ENCODE data around the gene SEC11A.

Gene SEC11A

DNA sequence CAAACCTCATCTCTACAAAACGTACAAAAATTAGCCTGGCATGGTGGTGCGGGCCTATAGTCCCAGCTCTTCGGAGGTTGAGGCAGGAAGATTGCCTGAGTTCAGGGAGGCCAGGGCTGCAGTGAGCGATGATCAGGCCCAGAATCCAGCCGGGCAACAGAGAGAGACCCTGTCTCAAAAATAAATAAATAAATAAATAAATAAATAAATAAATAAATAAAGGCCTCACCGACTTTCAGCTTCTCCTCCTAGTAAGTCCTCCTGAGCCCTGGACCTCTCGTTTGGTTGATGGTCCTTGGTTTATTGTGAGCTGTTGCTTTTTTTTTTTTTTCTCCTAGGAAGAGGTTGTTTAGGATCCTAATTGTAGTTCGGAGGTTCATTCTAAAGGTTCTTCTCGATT, 86.9 kb downstream of the SEC11A start:
- TF ChIP-seq, protein P1, sequence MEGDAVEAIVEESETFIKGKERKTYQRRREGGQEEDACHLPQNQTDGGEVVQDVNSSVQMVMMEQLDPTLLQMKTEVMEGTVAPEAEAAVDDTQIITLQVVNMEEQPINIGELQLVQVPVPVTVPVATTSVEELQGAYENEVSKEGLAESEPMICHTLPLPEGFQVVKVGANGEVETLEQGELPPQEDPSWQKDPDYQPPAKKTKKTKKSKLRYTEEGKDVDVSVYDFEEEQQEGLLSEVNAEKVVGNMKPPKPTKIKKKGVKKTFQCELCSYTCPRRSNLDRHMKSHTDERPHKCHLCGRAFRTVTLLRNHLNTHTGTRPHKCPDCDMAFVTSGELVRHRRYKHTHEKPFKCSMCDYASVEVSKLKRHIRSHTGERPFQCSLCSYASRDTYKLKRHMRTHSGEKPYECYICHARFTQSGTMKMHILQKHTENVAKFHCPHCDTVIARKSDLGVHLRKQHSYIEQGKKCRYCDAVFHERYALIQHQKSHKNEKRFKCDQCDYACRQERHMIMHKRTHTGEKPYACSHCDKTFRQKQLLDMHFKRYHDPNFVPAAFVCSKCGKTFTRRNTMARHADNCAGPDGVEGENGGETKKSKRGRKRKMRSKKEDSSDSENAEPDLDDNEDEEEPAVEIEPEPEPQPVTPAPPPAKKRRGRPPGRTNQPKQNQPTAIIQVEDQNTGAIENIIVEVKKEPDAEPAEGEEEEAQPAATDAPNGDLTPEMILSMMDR (IDR thresholded peaks at IDR 0.05; ENCODE audit: insufficient read depth, low read depth, low read length, missing control alignments) = no peak
- H3K4me3 ChIP-seq (ENCODE audit: low read length) = no peak overlapping the region
- no peak for DNase-seq (ENCODE audit: low read depth)

GRCh38 chr15:84625123-84625522, 90.8 kb downstream of the SEC11A start:
- no peak for DNase-seq (ENCODE audit: low read depth)
- TF ChIP-seq, protein P1 (IDR thresholded peaks at IDR 0.05; ENCODE audit: insufficient read depth, low read depth, low read length, missing control alignments) = no peak
- no peak overlapping the region for H3K4me3 ChIP-seq (ENCODE audit: low read length)

GRCh38 chr15:84624359-84624758, 91.6 kb downstream of the SEC11A start:
- DNase-seq (ENCODE audit: low read depth) = no peak
- TF ChIP-seq, protein P1 (IDR thresholded peaks at IDR 0.05; ENCODE audit: insufficient read depth, low read depth, low read length, missing control alignments) = no peak
- H3K4me3 ChIP-seq (ENCODE audit: low read length) = no peak overlapping the region

DNA sequence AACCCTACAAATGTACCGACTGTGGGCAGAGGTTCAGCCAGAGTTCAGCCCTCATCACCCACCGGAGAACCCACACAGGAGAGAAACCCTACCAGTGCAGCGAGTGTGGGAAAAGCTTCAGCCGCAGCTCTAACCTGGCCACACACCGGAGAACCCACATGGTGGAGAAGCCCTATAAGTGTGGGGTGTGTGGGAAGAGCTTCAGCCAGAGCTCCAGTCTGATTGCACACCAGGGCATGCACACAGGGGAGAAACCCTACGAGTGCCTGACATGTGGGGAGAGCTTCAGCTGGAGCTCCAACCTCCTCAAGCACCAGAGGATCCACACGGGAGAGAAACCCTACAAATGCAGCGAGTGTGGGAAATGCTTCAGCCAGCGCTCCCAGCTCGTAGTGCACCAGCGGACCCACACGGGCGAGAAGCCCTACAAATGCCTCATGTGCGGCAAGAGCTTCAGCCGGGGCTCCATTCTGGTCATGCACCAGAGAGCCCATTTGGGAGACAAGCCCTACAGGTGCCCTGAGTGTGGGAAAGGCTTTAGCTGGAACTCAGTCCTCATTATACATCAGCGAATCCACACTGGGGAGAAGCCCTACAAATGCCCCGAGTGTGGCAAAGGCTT, 94.5 kb downstream of the SEC11A start:
- TF ChIP-seq, protein P1 (IDR thresholded peaks at IDR 0.05; ENCODE audit: insufficient read depth, low read depth, low read length, missing control alignments) = no peak

GRCh38 chr15:84620626-84621025, 95.3 kb downstream of the SEC11A start:
- TF ChIP-seq, protein P1 (IDR thresholded peaks at IDR 0.05; ENCODE audit: insufficient read depth, low read depth, low read length, missing control alignments) = no peak
- no peak for DNase-seq (ENCODE audit: low read depth)
- no peak overlapping the region for H3K4me3 ChIP-seq (ENCODE audit: low read length)

More for the DNA sequence above, 94.5 kb downstream of the SEC11A start:
- H3K4me3 ChIP-seq (ENCODE audit: low read length) = no peak overlapping the region
- DNase-seq (ENCODE audit: low read depth) = no peak

Measured in epithelial cell of esophagus (primary cell).